T47D (cell line): ENCODE results near the gene SLCO1B3.

ENCODE experiments used
- DNase-seq, 2 experiments: peaks; one replicate each; pipeline versions ENCODE4 v3.0.0 to v3.0.0-alpha.2; 2011 to 2012; ENCODE audit warnings: low read depth in 1 of 2, low spot score in 1 of 2
- JUND ChIP-seq: IDR thresholded peaks from 2 replicates; pipeline ENCODE4 v1.6.1; 2012; ENCODE audit warnings: low read depth
- in situ Hi-C: cut with HindIII; loops from 2 replicates; pipeline ENCODE4 v1.10.0; 2016; ENCODE audit warnings: low sequenced_read_pairs, low pct_unique_long_range_greater_than_20kb

SLCO1B3 gene

DNA sequence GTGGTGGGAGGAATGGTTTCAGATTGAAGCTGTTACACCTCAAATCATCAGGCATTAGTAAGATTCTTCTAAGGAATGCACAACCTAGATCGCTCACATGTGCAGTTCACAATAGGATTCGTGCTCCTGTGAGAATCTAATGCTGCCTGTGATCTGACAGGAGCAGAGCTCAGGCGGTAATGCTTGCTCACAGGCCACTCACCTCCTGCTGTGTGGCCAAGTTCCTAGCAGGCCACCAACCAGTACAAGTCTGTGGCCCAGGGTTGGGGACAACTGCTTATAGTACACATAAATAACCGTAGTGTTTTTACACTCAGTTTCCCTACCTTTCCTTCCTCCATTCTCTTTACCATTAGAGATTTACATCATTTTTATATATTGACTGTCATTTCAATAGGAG is 121.4 kb downstream of the SLCO1B3 start:
- TF ChIP-seq JUND, result no peak
- no peak for DNase-seq
- in situ Hi-C loops, result no loop called here

DNA sequence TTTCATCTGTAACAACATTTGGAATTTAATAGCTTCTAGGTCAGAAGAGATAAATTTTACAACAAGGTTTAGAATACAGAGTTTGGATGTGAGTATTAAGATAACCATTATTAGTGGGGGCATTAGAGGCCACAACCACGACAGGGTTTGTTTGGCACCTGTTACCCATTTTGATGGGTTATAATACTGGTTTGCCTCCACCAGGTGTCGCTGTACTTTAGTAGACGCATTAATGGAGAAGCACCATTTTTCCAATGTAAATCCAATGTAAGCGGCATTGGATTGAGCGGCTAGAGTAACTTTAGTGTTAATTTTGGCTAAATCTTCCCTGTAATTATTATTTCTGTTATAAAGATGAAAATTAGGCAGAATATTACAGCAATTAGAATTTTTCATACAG is 136.2 kb downstream of the SLCO1B3 start:
- no peak for TF ChIP-seq JUND
- DNase-seq, result peak; percentile 3 to 52
- in situ Hi-C loops, result no loop called here

DNA sequence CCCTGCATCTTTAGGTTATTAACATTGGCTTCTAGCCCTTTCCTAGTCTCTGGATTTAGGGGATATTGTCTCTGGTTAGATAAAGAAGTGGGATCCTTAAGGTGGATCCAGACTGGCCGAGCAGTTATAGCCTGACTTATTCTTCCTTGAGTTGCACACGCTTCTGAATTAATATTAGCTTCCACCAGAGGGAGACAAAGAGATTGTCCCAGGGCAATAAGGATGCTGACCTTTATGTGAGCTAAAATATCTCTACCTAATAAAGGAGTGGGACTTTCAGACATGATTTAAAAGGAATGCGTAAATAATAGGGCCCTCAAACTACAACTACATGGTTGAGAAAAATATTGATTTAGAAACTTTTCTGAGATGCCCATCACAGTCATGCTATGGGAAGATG is 139.7 kb downstream of the SLCO1B3 start:
- in situ Hi-C loops, result no loop called here
- no peak for TF ChIP-seq JUND
- DNase-seq, result peak; percentile 7 to 58

DNA sequence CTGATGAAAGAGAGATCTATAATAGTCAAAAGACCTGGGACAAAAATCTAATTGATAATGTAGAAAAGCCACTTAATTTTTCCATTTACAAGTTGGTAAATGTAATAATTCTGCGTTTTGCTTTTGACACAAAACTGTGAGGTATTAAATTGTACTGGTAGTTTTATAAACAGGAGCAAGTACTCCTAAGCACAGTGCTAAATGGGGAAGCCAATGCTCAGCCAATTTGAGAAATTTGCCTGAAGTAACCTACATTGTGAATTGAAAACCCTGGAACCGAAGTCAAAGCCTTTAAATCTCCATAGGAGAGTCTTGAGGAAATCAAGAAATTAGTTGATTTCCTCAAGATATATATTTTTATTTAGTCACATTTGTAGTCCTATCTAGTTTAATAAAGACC is 152.8 kb downstream of the SLCO1B3 start:
- DNase-seq, result no peak
- no peak for TF ChIP-seq JUND
- in situ Hi-C loops, result no loop called here

DNA sequence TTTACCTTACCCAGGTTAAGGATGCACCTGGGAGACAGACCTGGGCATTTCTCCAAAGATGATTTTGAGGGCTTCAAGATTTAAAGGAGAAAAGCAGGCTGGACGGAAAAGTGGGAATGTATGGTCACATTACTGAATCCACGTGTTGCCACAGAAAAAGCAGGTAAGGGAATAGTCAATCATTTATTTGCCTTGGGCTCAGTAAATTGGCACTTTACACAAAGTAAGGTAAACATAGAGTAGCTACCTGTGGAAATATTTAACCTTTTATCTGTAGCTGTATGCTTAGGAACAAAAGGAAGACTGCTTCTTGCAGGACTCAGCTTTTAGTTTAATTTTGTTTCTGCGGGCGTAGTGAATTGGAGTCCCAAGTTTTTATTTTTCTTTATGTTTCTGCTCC is 153.3 kb downstream of the SLCO1B3 start:
- no peak for DNase-seq
- TF ChIP-seq JUND, result no peak
- in situ Hi-C loops, result no loop called here
